GM06990 (cell line): ENCODE data around the gene CXCR1.

Experiments
- DNase-seq: peaks from one replicate; pipeline ENCODE4 v3.0.0-alpha.2; 2011; ENCODE audit not compliant: insufficient read length; ENCODE audit errors: extremely low read depth
- H3K27me3 ChIP-seq: replicated peaks from 2 replicates; pipeline ENCODE4 v1.6.0; 2011; ENCODE audit warnings: low read length; ENCODE audit not compliant: control insufficient read depth, insufficient read depth
- H3K36me3 ChIP-seq: 2 replicates; pipeline ENCODE4 v1.5.1; 2011; ENCODE audit warnings: low read length; ENCODE audit not compliant: control insufficient read depth, insufficient read depth
- H3K4me3 ChIP-seq: replicated peaks from 2 replicates; pipeline ENCODE4 v1.5.1; 2011; ENCODE audit warnings: low read depth, mild to moderate bottlenecking, control low read depth, low read length
- TF ChIP-seq, protein P1 (sequence below): IDR thresholded peaks from 2 replicates; pipeline ENCODE4 v1.5.1; 2011; ENCODE audit warnings: low read length, control low read depth, mild to moderate bottlenecking, inconsistent platforms; ENCODE audit not compliant: insufficient read depth, poor library complexity, severe bottlenecking

The CXCR1 gene

DNA sequence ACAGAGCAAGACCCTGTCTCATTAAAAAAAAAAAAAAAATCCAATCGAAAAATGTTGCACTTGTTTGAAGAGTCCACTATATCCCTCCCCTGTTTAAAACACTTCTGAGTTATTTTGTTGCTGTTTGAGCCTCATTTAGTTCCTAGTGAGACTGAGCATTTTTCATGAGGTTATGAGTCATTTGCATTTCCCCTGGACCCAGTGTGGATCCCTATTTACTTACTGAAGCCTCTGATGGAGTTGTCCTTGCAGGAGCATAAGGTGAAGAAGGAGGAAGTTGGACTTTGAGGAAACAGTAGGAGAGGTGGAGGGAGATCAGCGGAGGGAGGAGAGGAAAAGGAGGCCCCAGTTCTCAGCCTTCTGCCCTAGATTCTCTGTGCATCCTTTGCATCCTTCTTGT lies 5.1 kb downstream of the CXCR1 start:
- DNase-seq: no peak
- TF ChIP-seq, protein P1, sequence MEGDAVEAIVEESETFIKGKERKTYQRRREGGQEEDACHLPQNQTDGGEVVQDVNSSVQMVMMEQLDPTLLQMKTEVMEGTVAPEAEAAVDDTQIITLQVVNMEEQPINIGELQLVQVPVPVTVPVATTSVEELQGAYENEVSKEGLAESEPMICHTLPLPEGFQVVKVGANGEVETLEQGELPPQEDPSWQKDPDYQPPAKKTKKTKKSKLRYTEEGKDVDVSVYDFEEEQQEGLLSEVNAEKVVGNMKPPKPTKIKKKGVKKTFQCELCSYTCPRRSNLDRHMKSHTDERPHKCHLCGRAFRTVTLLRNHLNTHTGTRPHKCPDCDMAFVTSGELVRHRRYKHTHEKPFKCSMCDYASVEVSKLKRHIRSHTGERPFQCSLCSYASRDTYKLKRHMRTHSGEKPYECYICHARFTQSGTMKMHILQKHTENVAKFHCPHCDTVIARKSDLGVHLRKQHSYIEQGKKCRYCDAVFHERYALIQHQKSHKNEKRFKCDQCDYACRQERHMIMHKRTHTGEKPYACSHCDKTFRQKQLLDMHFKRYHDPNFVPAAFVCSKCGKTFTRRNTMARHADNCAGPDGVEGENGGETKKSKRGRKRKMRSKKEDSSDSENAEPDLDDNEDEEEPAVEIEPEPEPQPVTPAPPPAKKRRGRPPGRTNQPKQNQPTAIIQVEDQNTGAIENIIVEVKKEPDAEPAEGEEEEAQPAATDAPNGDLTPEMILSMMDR: no peak
- Histone ChIP-seq H3K4me3 (no peak overlapping the region), H3K27me3 (peaks cover 1% of the 10 kb centered on the region), H3K36me3 (no peaks in the 10 kb centered on the region)

GRCh38 chr2:218155953-218156479 lies 10.7 kb downstream of the CXCR1 start:
- DNase-seq: no peak

DNA sequence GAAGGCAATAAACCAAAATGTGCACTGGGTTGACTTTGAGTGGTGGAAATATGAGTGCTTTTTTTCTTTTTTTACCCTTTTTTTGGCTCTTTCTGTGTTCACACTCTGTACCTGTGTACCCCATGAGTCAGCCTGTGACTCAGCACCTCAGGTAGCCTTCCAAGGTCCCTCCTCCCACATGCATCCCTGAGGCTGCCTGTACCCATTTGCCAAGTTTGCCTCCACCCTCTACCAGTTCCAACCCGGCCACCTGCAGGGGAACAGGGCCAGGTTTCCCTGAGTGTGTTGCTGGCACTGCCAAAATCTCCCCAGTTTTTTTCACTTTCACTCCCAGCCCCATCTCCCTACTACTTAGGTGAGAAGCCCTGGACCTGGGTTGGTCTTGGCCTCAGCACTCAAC lies 14.0 kb downstream of the CXCR1 start:
- H3K27me3 ChIP-seq: no peaks in the 10 kb centered on the region
- no peaks in the 10 kb centered on the region for H3K36me3 ChIP-seq
- no peak overlapping the region for H3K4me3 ChIP-seq
- DNase-seq: no peak
- TF ChIP-seq, protein P1: no peak

More at GRCh38 chr2:218155953-218156479, 10.7 kb downstream of the CXCR1 start:
- TF ChIP-seq, protein P1: no peak
- Histone ChIP-seq H3K27me3 (no peaks in the 10 kb centered on the region), H3K36me3 (no peaks in the 10 kb centered on the region), H3K4me3 (no peak overlapping the region)

- H3K4me3 ChIP-seq: no peak overlapping the region
- no peaks in the 10 kb centered on the region for H3K27me3 ChIP-seq
- no peaks in the 10 kb centered on the region for H3K36me3 ChIP-seq
- TF ChIP-seq, protein P1: no peak
- no peak for DNase-seq
These were observed 14.6 kb downstream of the CXCR1 start for GRCh38 chr2:218152172-218152571.

GRCh38 chr2:218149848-218150440 lies 16.8 kb downstream of the CXCR1 start:
- no peak for DNase-seq
- TF ChIP-seq, protein P1: no peak

More at GRCh38 chr2:218149848-218150440, 16.8 kb downstream of the CXCR1 start:
- Histone ChIP-seq H3K27me3 (no peaks in the 10 kb centered on the region), H3K4me3 (no peak overlapping the region), H3K36me3 (no peaks in the 10 kb centered on the region)
